Duodenal mucosa (tissue), 2 donors: ENCODE measurements around the gene NAA80.
A peak's percentile ranks its signal among the peaks of the same experiment; 100 is the strongest.
"Not testable (repeated sequence)": the region's sequence is repeated elsewhere in the genome, so short reads cannot be mapped to it uniquely, and the experiment has no call there.

Source experiments
- H3K27ac ChIP-seq: one replicate; pipeline ENCODE4 v1.7.0; 2013; ENCODE audit warnings: low read depth, low read length
- H3K27me3 ChIP-seq, 2 donors: one replicate each; pipeline ENCODE4 v1.7.0; 2013; ENCODE audit warnings: low read length in 2 of 2, control low read depth in 1 of 2; ENCODE audit not compliant: insufficient read depth in 2 of 2, control insufficient read depth in 1 of 2
- H3K36me3 ChIP-seq, 2 donors: one replicate each; pipeline ENCODE4 v1.7.0; 2013; ENCODE audit warnings: low read length in 2 of 2, control low read depth in 1 of 2; ENCODE audit not compliant: insufficient read depth in 2 of 2, control insufficient read depth in 1 of 2
- H3K4me1 ChIP-seq, 2 donors: one replicate each; pipeline ENCODE4 v1.7.0; 2013; ENCODE audit warnings: low read length in 2 of 2, control low read depth in 1 of 2; ENCODE audit not compliant: insufficient read depth in 2 of 2, control insufficient read depth in 1 of 2
- H3K4me3 ChIP-seq, 2 donors: one replicate each; pipeline ENCODE4 v1.7.0; 2013; ENCODE audit warnings: low read length in 2 of 2, low read depth in 1 of 2
- H3K9ac ChIP-seq, 2 donors: one replicate each; pipeline ENCODE4 v1.7.0; 2013; ENCODE audit warnings: low read length in 2 of 2, low read depth in 1 of 2
- H3K9me3 ChIP-seq, 2 donors: one replicate each; pipeline ENCODE4 v1.7.0; 2013; ENCODE audit warnings: low read length in 2 of 2, control low read depth in 1 of 2; ENCODE audit not compliant: control insufficient read depth in 1 of 2

NAA80 gene

DNA sequence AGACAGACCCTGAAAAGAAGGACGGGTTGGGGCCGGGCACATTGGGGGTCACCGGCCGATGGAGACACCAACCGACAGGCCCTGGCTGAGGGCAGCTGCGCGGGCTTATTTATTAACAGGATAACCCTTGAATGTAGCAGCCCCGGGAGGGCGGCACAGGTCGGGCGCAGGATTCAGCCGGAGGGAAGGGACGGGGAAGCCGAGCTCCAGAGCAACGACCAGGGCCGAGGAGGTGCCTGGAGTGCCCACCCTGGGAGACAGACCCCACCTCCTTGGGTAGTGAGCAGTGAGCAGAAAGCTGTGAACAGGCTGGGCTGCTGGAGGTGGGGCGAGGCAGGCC, 22.5 kb downstream of the NAA80 start:
- peaks cover 14 to 22% of the 10 kb centered on the region in 2 donors for H3K4me1 ChIP-seq
- no peak overlapping the region for H3K4me3 ChIP-seq
- no peaks in the 10 kb centered on the region for H3K9me3 ChIP-seq
- H3K9ac ChIP-seq: no peak overlapping the region
- no peak overlapping the region for H3K27ac ChIP-seq
- peaks cover 4 to 6% of the 10 kb centered on the region in 2 donors for H3K27me3 ChIP-seq
- H3K36me3 ChIP-seq: peaks cover 0 to 8% of the 10 kb centered on the region in 2 donors

DNA sequence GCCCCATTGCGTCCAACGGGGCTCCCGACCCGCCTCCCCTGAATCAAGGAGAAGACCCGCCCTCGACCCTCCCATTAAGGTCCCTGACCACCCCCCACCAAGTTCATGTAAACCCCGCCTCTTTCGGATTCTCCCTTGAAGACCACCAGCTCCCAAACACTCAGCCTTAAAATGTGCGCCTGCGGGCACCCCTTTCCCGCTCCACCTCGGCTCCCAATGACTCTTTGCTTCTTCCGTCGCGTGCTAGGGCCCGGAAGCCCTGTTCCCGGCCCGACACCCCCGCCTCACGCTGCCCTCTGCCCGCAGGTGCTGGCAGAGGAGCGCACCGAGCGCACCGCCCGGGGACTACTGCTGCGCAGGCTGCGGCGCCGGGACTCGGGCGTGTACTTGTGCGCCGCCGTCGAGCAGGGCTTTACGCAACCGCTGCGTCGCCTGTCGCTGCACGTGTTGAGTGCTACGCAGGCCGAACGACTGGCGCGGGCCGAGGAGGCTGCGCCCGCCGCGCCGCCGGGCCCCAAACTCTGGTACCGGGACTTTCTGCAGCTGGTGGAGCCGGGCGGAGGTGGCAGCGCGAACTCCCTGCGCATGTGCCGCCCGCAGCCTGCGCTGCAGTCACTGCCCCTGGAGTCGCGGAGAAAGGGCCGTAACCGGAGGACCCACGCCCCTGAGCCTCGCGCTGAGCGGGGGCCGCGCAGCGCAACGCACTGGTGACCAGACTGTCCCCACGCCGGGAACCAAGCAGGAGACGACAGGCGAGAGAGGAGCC, 23.0 kb downstream of the NAA80 start:
- Histone ChIP-seq H3K36me3 (peaks cover 0 to 8% of the 10 kb centered on the region in 2 donors), H3K4me3 (no peak overlapping the region), H3K27ac (no peak overlapping the region), H3K9me3 (no peaks in the 10 kb centered on the region), H3K9ac (no peak overlapping the region), H3K4me1 (peaks cover 20 to 28% of the 10 kb centered on the region in 2 donors), H3K27me3 (peaks cover 4 to 6% of the 10 kb centered on the region in 2 donors)

DNA sequence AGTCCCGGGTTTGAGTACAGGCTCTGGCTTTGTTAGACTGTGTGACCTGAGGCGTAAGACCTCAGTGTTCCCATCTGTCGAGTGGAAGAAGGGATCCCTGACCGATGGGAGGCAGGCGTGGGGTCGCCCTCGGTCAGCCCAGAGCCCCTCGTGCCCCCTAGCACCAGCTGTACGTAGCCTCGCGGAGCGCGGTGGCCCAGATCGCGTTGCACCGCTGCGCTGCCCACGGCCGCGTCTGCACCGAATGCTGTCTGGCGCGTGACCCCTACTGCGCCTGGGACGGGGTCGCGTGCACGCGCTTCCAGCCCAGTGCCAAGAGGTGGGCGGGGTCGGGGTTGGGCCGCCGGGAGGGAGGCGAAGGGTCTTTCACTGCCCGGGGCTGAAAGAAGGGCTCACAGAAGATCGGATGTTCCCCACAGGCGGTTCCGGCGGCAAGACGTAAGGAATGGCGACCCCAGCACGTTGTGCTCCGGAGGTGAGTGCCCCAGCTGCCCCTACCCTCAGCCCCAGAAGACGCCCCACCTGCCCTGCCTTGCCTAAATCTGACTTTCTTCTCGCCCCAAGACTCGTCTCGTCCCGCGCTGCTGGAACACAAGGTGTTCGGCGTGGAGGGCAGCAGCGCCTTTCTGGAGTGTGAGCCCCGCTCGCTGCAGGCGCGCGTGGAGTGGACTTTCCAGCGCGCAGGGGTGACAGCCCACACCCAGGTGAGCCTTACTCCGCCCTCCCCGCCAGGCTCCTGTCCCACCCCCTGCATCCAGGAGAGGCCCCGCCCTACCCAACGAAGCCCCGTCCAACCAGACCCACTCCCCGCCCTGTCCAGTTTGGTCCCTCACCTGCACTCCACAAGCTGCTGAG, 23.8 kb downstream of the NAA80 start:
- no peak overlapping the region for H3K4me3 ChIP-seq
- H3K9ac ChIP-seq: no peak overlapping the region
- peaks cover 28 to 36% of the 10 kb centered on the region in 2 donors for H3K4me1 ChIP-seq
- no peaks in the 10 kb centered on the region for H3K9me3 ChIP-seq
- H3K27me3 ChIP-seq: peaks cover 4 to 6% of the 10 kb centered on the region in 2 donors
- H3K36me3 ChIP-seq: peaks cover 0 to 8% of the 10 kb centered on the region in 2 donors
- no peak overlapping the region for H3K27ac ChIP-seq

DNA sequence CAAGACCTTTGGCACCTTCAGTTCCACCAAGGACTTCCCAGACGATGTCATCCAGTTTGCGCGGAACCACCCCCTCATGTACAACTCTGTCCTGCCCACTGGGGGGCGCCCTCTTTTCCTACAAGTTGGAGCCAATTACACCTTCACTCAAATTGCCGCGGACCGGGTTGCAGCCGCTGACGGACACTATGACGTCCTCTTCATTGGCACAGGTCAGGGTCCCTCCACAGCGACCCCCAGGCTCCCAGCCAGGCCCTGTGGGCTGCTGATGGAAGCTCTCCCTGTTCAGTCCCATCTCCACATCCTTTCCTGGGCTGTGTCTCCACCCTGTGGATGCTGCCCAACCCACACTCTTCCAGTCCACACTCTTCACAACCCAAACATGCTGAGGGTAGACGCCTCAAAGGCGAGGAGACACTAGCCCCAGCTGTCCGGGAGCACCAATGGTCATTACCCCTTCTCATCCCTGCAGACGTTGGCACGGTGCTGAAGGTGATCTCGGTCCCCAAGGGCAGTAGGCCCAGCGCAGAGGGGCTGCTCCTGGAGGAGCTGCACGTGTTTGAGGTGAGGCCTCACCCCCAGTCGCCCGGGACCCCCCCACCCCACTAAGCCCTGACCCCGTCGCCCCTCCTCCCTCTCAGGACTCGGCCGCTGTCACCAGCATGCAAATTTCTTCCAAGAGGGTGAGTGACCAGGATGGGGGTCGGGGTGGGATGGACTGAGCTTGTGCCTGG, 24.7 kb downstream of the NAA80 start:
- Histone ChIP-seq H3K9ac (peak overlapping the region in 1 of 2 donors; percentile 43), H3K4me1 (peaks cover 29 to 44% of the 10 kb centered on the region in 2 donors), H3K4me3 (no peak overlapping the region), H3K27me3 (peaks cover 4 to 6% of the 10 kb centered on the region in 2 donors), H3K36me3 (peaks cover 0 to 8% of the 10 kb centered on the region in 2 donors), H3K27ac (no peak overlapping the region), H3K9me3 (no peaks in the 10 kb centered on the region)

DNA sequence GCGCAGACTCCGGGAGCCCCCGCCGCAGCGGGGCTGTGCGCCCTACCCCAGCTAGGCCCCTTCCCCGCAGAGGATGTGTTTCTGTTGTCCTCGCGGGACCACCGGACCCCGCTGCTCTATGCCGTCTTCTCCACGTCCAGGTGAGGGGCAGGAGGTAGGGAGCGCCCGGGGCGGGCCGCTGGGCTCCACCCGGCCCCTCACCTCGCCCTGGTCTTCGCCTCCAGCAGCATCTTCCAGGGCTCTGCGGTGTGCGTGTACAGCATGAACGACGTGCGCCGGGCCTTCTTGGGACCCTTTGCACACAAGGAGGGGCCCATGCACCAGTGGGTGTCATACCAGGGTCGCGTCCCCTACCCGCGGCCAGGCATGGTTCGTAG, 25.5 kb downstream of the NAA80 start:
- peaks cover 31 to 50% of the 10 kb centered on the region in 2 donors for H3K4me1 ChIP-seq
- no peak overlapping the region for H3K27ac ChIP-seq
- no peaks in the 10 kb centered on the region for H3K9me3 ChIP-seq
- H3K9ac ChIP-seq: peak overlapping the region in 1 of 2 donors; percentile 43
- peaks cover 0 to 8% of the 10 kb centered on the region in 2 donors for H3K36me3 ChIP-seq
- H3K27me3 ChIP-seq: peaks cover 4 to 6% of the 10 kb centered on the region in 2 donors
- peak overlapping the region in 1 of 2 donors; percentile 44 for H3K4me3 ChIP-seq

DNA sequence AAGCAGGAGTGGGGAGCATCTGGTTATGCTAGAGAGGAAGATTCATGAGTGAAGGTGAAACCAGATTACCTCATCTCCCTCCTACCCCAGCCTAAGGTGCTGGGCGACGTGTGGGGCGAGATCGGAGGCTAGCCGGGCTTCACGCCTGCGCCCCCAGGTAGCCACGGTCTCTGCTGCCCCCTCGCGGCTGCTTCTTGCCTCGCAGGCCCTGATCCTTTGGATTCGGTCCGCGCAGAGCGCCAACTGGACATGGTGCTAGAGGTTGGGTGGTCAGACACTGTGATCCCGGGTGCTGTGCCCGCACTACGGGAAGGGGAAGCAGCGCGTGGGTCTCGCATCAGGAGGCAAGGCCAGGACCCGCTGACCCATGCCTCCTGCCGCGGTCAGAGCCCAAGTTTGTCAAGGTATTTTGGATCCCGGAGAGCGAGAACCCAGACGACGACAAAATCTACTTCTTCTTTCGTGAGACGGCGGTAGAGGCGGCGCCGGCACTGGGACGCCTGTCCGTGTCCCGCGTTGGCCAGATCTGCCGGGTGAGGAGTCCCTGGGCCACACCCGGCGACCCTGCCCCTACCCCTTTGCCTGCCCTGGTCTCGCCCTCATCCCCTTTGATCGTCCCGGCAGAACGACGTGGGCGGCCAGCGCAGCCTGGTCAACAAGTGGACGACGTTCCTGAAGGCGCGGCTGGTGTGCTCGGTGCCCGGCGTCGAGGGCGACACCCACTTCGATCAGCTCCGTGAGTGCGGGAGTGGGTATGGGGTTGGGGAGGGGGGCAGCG, 26.1 kb downstream of the NAA80 start:
- Histone ChIP-seq H3K27ac (no peak overlapping the region), H3K9ac (peak overlapping the region; percentile 45 to 52), H3K9me3 (no peaks in the 10 kb centered on the region), H3K4me3 (peak overlapping the region; percentile 44 to 58), H3K4me1 (peaks cover 36 to 55% of the 10 kb centered on the region in 2 donors), H3K36me3 (peaks cover 0 to 6% of the 10 kb centered on the region in 2 donors), H3K27me3 (peaks cover 4 to 6% of the 10 kb centered on the region in 2 donors)

DNA sequence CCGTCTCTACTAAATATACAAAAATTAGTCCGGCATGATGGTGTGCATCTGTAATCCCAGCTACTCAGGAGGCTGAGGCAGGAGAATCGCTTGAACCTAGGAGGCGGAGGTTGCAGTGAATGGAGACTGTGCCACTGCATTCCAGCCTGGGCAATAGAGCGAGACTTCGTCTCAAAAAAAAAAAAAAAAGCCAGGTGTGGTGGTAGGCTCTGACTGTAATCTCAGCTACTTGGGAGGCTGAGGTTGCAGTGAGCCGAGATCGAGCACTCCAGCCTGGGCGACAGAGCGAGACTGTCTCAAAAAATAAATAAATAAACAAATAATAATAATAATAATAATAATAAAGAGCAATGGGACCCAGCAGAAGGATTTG, 26.7 kb downstream of the NAA80 start:
- H3K4me1 ChIP-seq: peaks cover 42 to 61% of the 10 kb centered on the region in 2 donors
- not testable (repeated sequence) for H3K9me3 ChIP-seq, H3K27ac ChIP-seq, H3K4me3 ChIP-seq, H3K9ac ChIP-seq, H3K36me3 ChIP-seq, H3K27me3 ChIP-seq

DNA sequence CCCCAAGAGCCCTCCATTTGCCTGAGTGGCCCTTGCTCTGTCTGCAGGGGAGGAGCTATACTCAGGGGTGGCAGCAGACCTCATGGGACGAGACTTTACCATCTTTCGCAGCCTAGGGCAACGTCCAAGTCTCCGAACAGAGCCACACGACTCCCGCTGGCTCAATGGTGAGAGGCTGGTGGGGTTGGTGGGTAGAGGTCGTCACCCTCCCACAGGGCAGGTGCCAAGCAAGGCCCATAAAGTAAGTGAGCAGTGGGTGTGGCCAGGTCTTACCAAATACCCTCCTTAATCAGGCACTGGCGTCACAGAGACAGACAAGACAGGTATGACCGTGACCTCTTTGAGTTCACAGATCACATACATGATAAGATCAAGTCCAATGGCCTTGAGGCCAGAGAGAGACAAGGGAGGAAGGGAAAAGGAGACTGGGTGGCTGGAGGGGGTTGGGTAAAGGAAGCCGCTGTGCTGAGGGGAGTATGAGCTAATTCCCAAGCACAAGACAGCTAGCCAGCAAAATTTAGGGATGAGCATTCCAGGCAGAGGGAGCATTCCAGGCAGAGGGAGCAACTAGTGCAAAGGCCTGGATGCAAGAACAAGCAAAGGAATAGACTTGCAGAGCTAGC, 27.8 kb downstream of the NAA80 start:
- peak overlapping the region in 1 of 2 donors; percentile 74 for H3K4me3 ChIP-seq
- H3K9me3 ChIP-seq: no peaks in the 10 kb centered on the region
- H3K27me3 ChIP-seq: peaks cover 4 to 6% of the 10 kb centered on the region in 2 donors
- peak overlapping the region; percentile 37 for H3K27ac ChIP-seq
- H3K36me3 ChIP-seq: peaks cover 0 to 4% of the 10 kb centered on the region in 2 donors
- peak overlapping the region in 1 of 2 donors; percentile 91 for H3K9ac ChIP-seq
- H3K4me1 ChIP-seq: peaks cover 53 to 72% of the 10 kb centered on the region in 2 donors
